CD8-positive, alpha-beta memory T cell (primary cell): Measurements from ENCODE around the gene NPL. TPM values are rescaled to one million over a fixed set of nuclear protein-coding genes. Genes with fewer than 3 reads are reported as not detected.

Source experiments
- CTCF ChIA-PET: fragments of 350-600 bp; sonication (Branson Sonifier 250); formaldehyde crosslinking; loops from one replicate; lab custom pipeline; 2021; ENCODE audit warnings: antibody characterized with exemption; lab: Charles Lee
- POLR2A ChIA-PET: fragments of 350-600 bp; sonication (Branson Sonifier 250); formaldehyde crosslinking; loops from one replicate; lab custom pipeline; 2021; ENCODE audit warnings: antibody characterized with exemption; lab: Charles Lee
- DNase-seq, 5 donors: peaks; one replicate each; pipeline versions ENCODE4 v3.0.0 to v3.0.0-alpha.2; 2020 to 2022; ENCODE audit warnings: mixed read lengths in 1 of 5
- H3K27ac ChIP-seq: one replicate; pipeline ENCODE4 v1.7.0; 2013; ENCODE audit warnings: low read depth, mild to moderate bottlenecking, low read length, moderate library complexity
- H3K27me3 ChIP-seq: 2 replicates; pipeline ENCODE4 v1.7.0; 2013; ENCODE audit warnings: low read length, mild to moderate bottlenecking; ENCODE audit not compliant: insufficient read depth, poor library complexity, severe bottlenecking
- H3K36me3 ChIP-seq: 2 replicates; pipeline ENCODE4 v1.7.0; 2013; ENCODE audit warnings: mild to moderate bottlenecking, low read length, moderate library complexity; ENCODE audit not compliant: insufficient read depth
- H3K4me1 ChIP-seq: 2 replicates; pipeline ENCODE4 v1.7.0; 2013; ENCODE audit warnings: mild to moderate bottlenecking, low read length, moderate library complexity; ENCODE audit not compliant: insufficient read depth
- H3K4me3 ChIP-seq: 2 replicates; pipeline ENCODE4 v1.7.0; 2013; ENCODE audit warnings: mild to moderate bottlenecking, low read length
- H3K9me3 ChIP-seq: 2 replicates; pipeline ENCODE4 v1.7.0; 2013; ENCODE audit warnings: mild to moderate bottlenecking, low read length
- H3K27ac Mint-ChIP-seq, 8 donors: one replicate each; pipeline ENCODE4 v1.8.0; 2020 to 2021; ENCODE audit warnings: mixed read lengths in 8 of 8, mild to moderate bottlenecking in 6 of 8, inconsistent platforms in 3 of 8, moderate library complexity in 3 of 8
- H3K27me3 Mint-ChIP-seq, 2 donors: one replicate each; pipeline ENCODE4 v1.8.0; 2020 to 2021; ENCODE audit warnings: mixed read lengths in 2 of 2, mild to moderate bottlenecking in 1 of 2, moderate library complexity in 1 of 2
- H3K36me3 Mint-ChIP-seq, 3 donors: one replicate each; pipeline ENCODE4 v1.8.0; 2020 to 2021; ENCODE audit warnings: mixed read lengths in 3 of 3, inconsistent platforms in 1 of 3, mild to moderate bottlenecking in 1 of 3
- H3K4me1 Mint-ChIP-seq, 3 donors: one replicate each; pipeline ENCODE4 v1.8.0; 2020 to 2021; ENCODE audit warnings: mixed read lengths in 3 of 3, inconsistent platforms in 1 of 3, mild to moderate bottlenecking in 1 of 3
- H3K4me3 Mint-ChIP-seq, 7 donors: one replicate each; pipeline ENCODE4 v1.8.0; 2020 to 2021; ENCODE audit warnings: mixed read lengths in 7 of 7, mild to moderate bottlenecking in 6 of 7, moderate library complexity in 4 of 7, inconsistent platforms in 2 of 7
- H3K9me3 Mint-ChIP-seq, 5 donors: one replicate each; pipeline ENCODE4 v1.8.0; 2020 to 2022; ENCODE audit warnings: mixed read lengths in 5 of 5, mild to moderate bottlenecking in 3 of 5, moderate library complexity in 2 of 5, inconsistent platforms in 1 of 5
- polyA plus RNA-seq: library from polyadenylated mRNA; unstranded; fragments of 300-500 nt; fragmentation: Illumina TruSeq; gene quantifications from one replicate; pipeline ENCODE4 v1.2.3, GENCODE V29; 2021
- total RNA-seq, 2 experiments: library from RNA; stranded (reverse); gene quantifications; one replicate each; pipeline ENCODE4 v1.2.3, GENCODE V29; 2021

The NPL gene
- total and polyA plus RNA-seq, 3 experiments from 2014 or later = 8.5 to 12.3 (median 9.3) TPM

- Mint-ChIP-seq H3K4me3 (no peak overlapping the region), H3K4me1 (no peaks in the 10 kb centered on the region), H3K27ac (no peak overlapping the region), H3K36me3 (peaks cover 0 to 6% (median 0%) of the 10 kb centered on the region in 3 donors), H3K27me3 (peaks cover 2 to 21% of the 10 kb centered on the region in 2 donors), H3K9me3 (peaks cover 0 to 1% (median 0%) of the 10 kb centered on the region in 5 donors)
- ChIA-PET CTCF (no interaction called here), POLR2A (no interaction called here)
- Histone ChIP-seq H3K9me3 (no peaks in the 10 kb centered on the region), H3K27me3 (no peaks in the 10 kb centered on the region), H3K36me3 (no peaks in the 10 kb centered on the region), H3K4me1 (no peaks in the 10 kb centered on the region), H3K27ac (no peak overlapping the region), H3K4me3 (no peak overlapping the region)
- DNase-seq = no peak
These were observed 33.1 kb upstream of the NPL start for GRCh38 chr1:182756423-182756822.

- no peak overlapping the region for H3K4me3 Mint-ChIP-seq
These were observed 27.9 kb upstream of the NPL start for GRCh38 chr1:182761396-182762395.

GRCh38 chr1:182762536-182762935 lies 27.0 kb upstream of the NPL start:
- H3K36me3 ChIP-seq = no peaks in the 10 kb centered on the region
- H3K27me3 Mint-ChIP-seq = peaks cover 9 to 20% of the 10 kb centered on the region in 2 donors
- ChIA-PET CTCF (no interaction called here), POLR2A (no interaction called here)
- H3K4me1 Mint-ChIP-seq = no peaks in the 10 kb centered on the region
- H3K27ac ChIP-seq = no peak overlapping the region
- no peak overlapping the region for H3K4me3 Mint-ChIP-seq
- DNase-seq = no peak
- peaks cover 0 to 12% (median 0%) of the 10 kb centered on the region in 3 donors for H3K36me3 Mint-ChIP-seq
- peaks cover 0 to 7% (median 5%) of the 10 kb centered on the region in 5 donors for H3K9me3 Mint-ChIP-seq
- no peak overlapping the region for H3K4me3 ChIP-seq
- no peaks in the 10 kb centered on the region for H3K4me1 ChIP-seq
- H3K27ac Mint-ChIP-seq = no peak overlapping the region
- H3K9me3 ChIP-seq = no peaks in the 10 kb centered on the region
- H3K27me3 ChIP-seq = no peaks in the 10 kb centered on the region

More at GRCh38 chr1:182761396-182762395, 27.9 kb upstream of the NPL start:
- H3K4me3 ChIP-seq = no peak overlapping the region
- POLR2A ChIA-PET = no interaction called here
- no peaks in the 10 kb centered on the region for H3K4me1 Mint-ChIP-seq
- peaks cover 8 to 20% of the 10 kb centered on the region in 2 donors for H3K27me3 Mint-ChIP-seq
- H3K27ac Mint-ChIP-seq = no peak overlapping the region
- no peaks in the 10 kb centered on the region for H3K27me3 ChIP-seq
- peaks cover 0 to 7% (median 5%) of the 10 kb centered on the region in 5 donors for H3K9me3 Mint-ChIP-seq
- CTCF ChIA-PET = interaction anchor here (0.7 kb wide), 1 partner anchor 738 kb away, joined by 3 read pairs; no protein-coding TSS in a partner anchor
- no peaks in the 10 kb centered on the region for H3K36me3 ChIP-seq
- DNase-seq = no peak
- no peaks in the 10 kb centered on the region for H3K9me3 ChIP-seq
- H3K27ac ChIP-seq = no peak overlapping the region
- H3K4me1 ChIP-seq = no peaks in the 10 kb centered on the region
- H3K36me3 Mint-ChIP-seq = peaks cover 0 to 12% (median 0%) of the 10 kb centered on the region in 3 donors

- POLR2A ChIA-PET = no interaction called here
These were observed 25.4 kb upstream of the NPL start for GRCh38 chr1:182764029-182764727.

GRCh38 chr1:182765391-182765790 lies 24.2 kb upstream of the NPL start:
- DNase-seq = no peak
- no peaks in the 10 kb centered on the region for H3K36me3 ChIP-seq
- no peak overlapping the region for H3K4me3 ChIP-seq
- no peaks in the 10 kb centered on the region for H3K9me3 ChIP-seq
- no peak overlapping the region for H3K27ac Mint-ChIP-seq
- H3K4me1 Mint-ChIP-seq = no peaks in the 10 kb centered on the region
- H3K27me3 Mint-ChIP-seq = peaks cover 11 to 28% of the 10 kb centered on the region in 2 donors
- H3K9me3 Mint-ChIP-seq = peaks cover 0 to 7% (median 5%) of the 10 kb centered on the region in 5 donors
- no peak overlapping the region for H3K27ac ChIP-seq
- CTCF ChIA-PET = interaction anchor here (1.2 kb wide), 1 partner anchor 17 kb away, joined by 3 read pairs; no protein-coding TSS in a partner anchor
- peaks cover 0 to 12% (median 0%) of the 10 kb centered on the region in 3 donors for H3K36me3 Mint-ChIP-seq
- H3K4me1 ChIP-seq = no peaks in the 10 kb centered on the region
- H3K4me3 Mint-ChIP-seq = no peak overlapping the region
- POLR2A ChIA-PET = no interaction called here
- H3K27me3 ChIP-seq = no peaks in the 10 kb centered on the region

More at GRCh38 chr1:182764029-182764727, 25.4 kb upstream of the NPL start:
- Mint-ChIP-seq H3K36me3 (peaks cover 0 to 12% (median 0%) of the 10 kb centered on the region in 3 donors), H3K27ac (peak overlapping the region in 1 of 8 donors; percentile 59), H3K9me3 (peaks cover 0 to 7% (median 5%) of the 10 kb centered on the region in 5 donors), H3K4me1 (no peaks in the 10 kb centered on the region), H3K4me3 (no peak overlapping the region), H3K27me3 (peaks cover 11 to 24% of the 10 kb centered on the region in 2 donors)
- no peak overlapping the region for H3K4me3 ChIP-seq
- H3K9me3 ChIP-seq = no peaks in the 10 kb centered on the region
- H3K36me3 ChIP-seq = no peaks in the 10 kb centered on the region
- CTCF ChIA-PET = interaction anchor here (1.2 kb wide), 1 partner anchor 164 kb away, joined by 3 read pairs; no protein-coding TSS in a partner anchor
- no peak overlapping the region for H3K27ac ChIP-seq
- no peak for DNase-seq
- H3K27me3 ChIP-seq = no peaks in the 10 kb centered on the region
- H3K4me1 ChIP-seq = no peaks in the 10 kb centered on the region

- H3K4me1 Mint-ChIP-seq = no peaks in the 10 kb centered on the region
- POLR2A ChIA-PET = no interaction called here
- no peak overlapping the region for H3K27ac Mint-ChIP-seq
- peaks cover 0 to 10% (median 0%) of the 10 kb centered on the region in 3 donors for H3K36me3 Mint-ChIP-seq
- Histone ChIP-seq H3K27ac (no peak overlapping the region), H3K9me3 (no peaks in the 10 kb centered on the region), H3K4me1 (no peaks in the 10 kb centered on the region), H3K27me3 (no peaks in the 10 kb centered on the region), H3K4me3 (no peak overlapping the region), H3K36me3 (no peaks in the 10 kb centered on the region)
- peaks cover 0 to 7% (median 5%) of the 10 kb centered on the region in 5 donors for H3K9me3 Mint-ChIP-seq
- CTCF ChIA-PET = interaction anchor here (1.2 kb wide), 1 partner anchor 16 kb away, joined by 3 read pairs; no protein-coding TSS in a partner anchor
- no peak overlapping the region for H3K4me3 Mint-ChIP-seq
- H3K27me3 Mint-ChIP-seq = peaks cover 11 to 30% of the 10 kb centered on the region in 2 donors
- DNase-seq = no peak
These were observed 23.5 kb upstream of the NPL start for GRCh38 chr1:182766050-182766449.

- ChIA-PET POLR2A (no interaction called here), CTCF (interaction anchor here (0.8 kb wide), 1 partner anchor 19 kb away, joined by 3 read pairs; no protein-coding TSS in a partner anchor)
- Mint-ChIP-seq H3K36me3 (no peaks in the 10 kb centered on the region), H3K27ac (no peak overlapping the region), H3K4me3 (no peak overlapping the region), H3K27me3 (peaks cover 11 to 38% of the 10 kb centered on the region in 2 donors), H3K9me3 (no peaks in the 10 kb centered on the region), H3K4me1 (no peaks in the 10 kb centered on the region)
- H3K27ac ChIP-seq = no peak overlapping the region
- no peak for DNase-seq
- H3K27me3 ChIP-seq = no peaks in the 10 kb centered on the region
- no peaks in the 10 kb centered on the region for H3K4me1 ChIP-seq
- no peaks in the 10 kb centered on the region for H3K9me3 ChIP-seq
- no peak overlapping the region for H3K4me3 ChIP-seq
- H3K36me3 ChIP-seq = no peaks in the 10 kb centered on the region
These were observed 22.5 kb upstream of the NPL start for GRCh38 chr1:182766881-182767645.
